ENCODE measurements around the gene OR1J2.
"Not testable (repeated sequence)": the region's sequence is repeated elsewhere in the genome, so short reads cannot be mapped to it uniquely, and the experiment has no call there.

Gene OR1J2

DNA sequence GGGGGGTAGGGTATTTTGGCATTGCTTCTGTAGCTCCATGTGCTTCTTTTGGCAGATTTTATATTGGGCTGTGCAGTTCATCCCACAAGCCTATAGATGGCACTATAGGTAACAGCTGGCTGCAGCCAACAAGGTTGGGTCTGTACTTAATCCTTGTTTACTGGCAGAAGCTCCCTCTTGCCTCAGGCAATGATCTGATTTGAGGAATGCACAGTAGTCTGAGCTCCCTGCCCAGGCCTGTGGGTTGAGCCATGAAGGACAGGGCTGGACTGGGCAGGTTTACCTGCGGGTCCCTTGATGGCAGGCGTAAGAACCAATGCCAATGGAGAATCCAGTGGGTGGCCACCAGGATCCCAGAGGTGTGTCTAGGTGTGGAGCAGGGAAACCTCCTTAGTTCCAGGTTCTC, 11.7 kb upstream of the OR1J2 start:
- Histone ChIP-seq H3K27ac (ENCODE audit: low read depth, low read length) (no peak overlapping the region), H3K36me3 (ENCODE audit: control insufficient read depth, insufficient read depth, low read length) (no peaks in the 10 kb centered on the region), H3K27me3 (ENCODE audit: control insufficient read depth, insufficient read depth, low read length) (peaks cover 29% of the 10 kb centered on the region; the same call in 1 of the 2 replicates), H3K4me3 (ENCODE audit: low read depth, low read length) (no peak overlapping the region), H3K9ac (ENCODE audit: low read length) (no peak overlapping the region), H3K4me1 (ENCODE audit: control insufficient read depth, insufficient read depth, low read length) (peaks cover 6% of the 10 kb centered on the region; the same call in 1 of the 2 replicates), H3K9me3 (ENCODE audit: control insufficient read depth, insufficient read depth, low read depth, low read length) (no peaks in the 10 kb centered on the region; the same call in 1 of the 2 replicates)

DNA sequence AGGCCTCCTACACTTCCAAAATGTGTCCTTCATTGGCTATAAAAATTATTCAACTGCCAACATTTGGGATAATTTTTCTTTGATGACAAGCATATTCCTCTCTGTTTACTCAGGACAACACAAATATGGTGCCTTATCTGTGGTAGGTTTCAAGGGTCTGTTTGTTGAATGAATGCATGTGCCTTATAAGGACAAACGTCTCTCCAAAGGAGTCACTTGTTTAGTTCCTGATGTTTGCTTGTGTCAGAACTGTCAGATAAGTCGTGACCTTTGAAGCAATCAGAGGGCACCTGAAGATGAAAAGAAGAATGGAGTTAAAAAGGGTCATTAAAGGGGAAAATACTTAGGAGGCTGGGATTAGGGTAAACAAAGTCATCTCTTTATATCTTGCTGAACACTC, 3.6 kb upstream of the OR1J2 start:
- Histone ChIP-seq H3K27me3 (ENCODE audit: control insufficient read depth, insufficient read depth, low read length) (peaks cover 68% of the 10 kb centered on the region), H3K36me3 (ENCODE audit: control insufficient read depth, insufficient read depth, low read length) (no peaks in the 10 kb centered on the region), H3K27ac (ENCODE audit: low read depth, low read length) (no peak overlapping the region), H3K9ac (ENCODE audit: low read length) (no peak overlapping the region), H3K4me3 (ENCODE audit: low read depth, low read length) (no peak overlapping the region), H3K4me1 (ENCODE audit: control insufficient read depth, insufficient read depth, low read length) (no peaks in the 10 kb centered on the region), H3K9me3 (ENCODE audit: control insufficient read depth, insufficient read depth, low read depth, low read length) (no peaks in the 10 kb centered on the region; the same call in 1 of the 2 replicates)

DNA sequence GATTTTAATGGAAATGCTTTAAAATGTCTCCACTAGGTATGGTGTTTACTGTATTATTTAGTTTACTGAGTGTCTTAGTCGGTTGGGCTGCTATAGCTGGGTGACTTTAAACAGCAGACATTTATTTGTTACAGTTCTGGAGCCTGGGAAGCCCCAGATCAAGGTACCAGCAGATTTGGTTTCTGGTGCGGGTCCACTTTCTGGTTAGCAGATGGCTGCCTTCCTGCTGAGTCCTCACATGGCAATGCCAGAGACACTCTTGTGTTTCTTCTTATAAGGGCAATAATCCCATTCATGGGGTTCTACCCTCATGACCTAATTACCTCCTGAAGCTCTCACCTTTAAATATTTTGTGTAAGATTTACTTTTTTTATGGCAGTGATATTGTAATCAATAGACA, 7.6 kb downstream of the OR1J2 start:
- H3K9ac ChIP-seq (ENCODE audit: low read length): no peak overlapping the region
- H3K9me3 ChIP-seq (ENCODE audit: control insufficient read depth, insufficient read depth, low read depth, low read length): peaks cover 4% of the 10 kb centered on the region; the same call in 1 of the 2 replicates
- H3K36me3 ChIP-seq (ENCODE audit: control insufficient read depth, insufficient read depth, low read length): no peaks in the 10 kb centered on the region
- H3K27me3 ChIP-seq (ENCODE audit: control insufficient read depth, insufficient read depth, low read length): peaks cover 92% of the 10 kb centered on the region
- no peak overlapping the region for H3K4me3 ChIP-seq (ENCODE audit: low read depth, low read length)
- H3K4me1 ChIP-seq (ENCODE audit: control insufficient read depth, insufficient read depth, low read length): no peaks in the 10 kb centered on the region
- no peak overlapping the region for H3K27ac ChIP-seq (ENCODE audit: low read depth, low read length)

DNA sequence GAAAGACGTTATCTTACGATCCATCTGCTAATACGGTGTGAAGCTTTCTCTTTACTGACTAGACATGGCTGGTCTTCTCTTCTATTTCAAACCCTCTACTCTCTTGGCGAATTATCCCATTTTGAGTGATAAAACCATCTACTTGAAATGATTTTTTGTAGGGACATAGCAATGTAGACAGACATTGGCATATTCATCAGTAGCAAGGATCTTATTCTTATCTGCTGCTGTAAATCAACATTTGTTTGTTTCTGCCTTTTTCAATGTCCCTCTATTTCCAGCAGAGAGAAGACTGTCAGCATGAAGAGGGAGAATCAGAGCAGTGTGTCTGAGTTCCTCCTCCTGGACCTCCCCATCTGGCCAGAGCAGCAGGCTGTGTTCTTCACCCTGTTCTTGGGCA, 8.2 kb downstream of the OR1J2 start, which contains the start of gene OR1J4:
Gene OR1J4, plus strand, starts transcription at position 301 of the 400 bp plus-strand sequence. Its CDS starts 0 bp downstream, at position 301.
- Histone ChIP-seq H3K27ac (ENCODE audit: low read depth, low read length) (no peak within 1 kb of the TSS), H3K4me3 (ENCODE audit: low read depth, low read length) (no peak within 1 kb of the TSS), H3K4me1 (ENCODE audit: control insufficient read depth, insufficient read depth, low read length) (no peaks in the 10 kb centered on the region), H3K9me3 (ENCODE audit: control insufficient read depth, insufficient read depth, low read depth, low read length) (peaks cover 4% of the 10 kb centered on the region; the same call in 1 of the 2 replicates), H3K36me3 (ENCODE audit: control insufficient read depth, insufficient read depth, low read length) (no peaks in the 10 kb centered on the region), H3K9ac (ENCODE audit: low read length) (no peak within 1 kb of the TSS), H3K27me3 (ENCODE audit: control insufficient read depth, insufficient read depth, low read length) (peaks cover 92% of the 10 kb centered on the region)

DNA sequence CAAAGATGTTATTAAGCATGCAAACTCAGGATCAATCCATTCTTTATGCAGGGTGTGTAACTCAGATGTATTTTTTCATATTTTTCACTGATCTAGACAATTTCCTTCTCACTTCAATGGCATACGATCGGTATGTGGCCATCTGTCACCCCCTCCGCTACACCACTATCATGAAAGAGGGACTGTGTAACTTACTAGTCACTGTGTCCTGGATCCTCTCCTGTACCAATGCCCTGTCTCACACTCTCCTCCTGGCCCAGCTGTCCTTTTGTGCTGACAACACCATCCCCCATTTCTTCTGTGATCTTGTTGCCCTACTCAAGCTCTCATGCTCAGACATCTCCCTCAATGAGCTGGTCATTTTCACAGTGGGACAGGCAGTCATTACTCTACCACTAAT, 8.8 kb downstream of the OR1J2 start:
- no peak overlapping the region for H3K9ac ChIP-seq (ENCODE audit: low read length)
- H3K36me3 ChIP-seq (ENCODE audit: control insufficient read depth, insufficient read depth, low read length): no peaks in the 10 kb centered on the region
- peaks cover 92% of the 10 kb centered on the region for H3K27me3 ChIP-seq (ENCODE audit: control insufficient read depth, insufficient read depth, low read length)
- no peak overlapping the region for H3K27ac ChIP-seq (ENCODE audit: low read depth, low read length)
- H3K4me3 ChIP-seq (ENCODE audit: low read depth, low read length): no peak overlapping the region
- no peaks in the 10 kb centered on the region for H3K4me1 ChIP-seq (ENCODE audit: control insufficient read depth, insufficient read depth, low read length)
- peaks cover 4% of the 10 kb centered on the region; the same call in 1 of the 2 replicates for H3K9me3 ChIP-seq (ENCODE audit: control insufficient read depth, insufficient read depth, low read depth, low read length)

DNA sequence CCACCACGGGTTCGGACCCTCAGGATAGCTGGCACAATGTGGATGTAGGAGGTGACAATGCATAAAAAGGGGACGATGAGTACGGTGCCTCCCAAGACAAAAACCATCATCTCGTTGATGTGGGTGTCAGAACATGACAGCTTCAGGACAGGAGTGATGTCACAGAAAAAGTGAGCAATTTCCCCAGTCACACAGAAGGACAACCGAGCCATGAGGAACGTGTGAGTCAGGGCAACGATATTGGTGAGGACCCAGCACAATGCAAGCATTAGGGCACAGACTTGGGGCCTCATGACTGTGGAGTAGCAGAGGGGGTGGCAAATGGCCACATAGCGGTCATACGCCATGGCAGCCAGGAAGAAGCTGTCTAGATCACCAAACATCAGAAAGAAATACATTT, 16.0 kb downstream of the OR1J2 start:
- H3K4me3 ChIP-seq (ENCODE audit: low read depth, low read length): no peak overlapping the region
- H3K9ac ChIP-seq (ENCODE audit: low read length): no peak overlapping the region
- peaks cover 5% of the 10 kb centered on the region; the same call in 1 of the 2 replicates for H3K9me3 ChIP-seq (ENCODE audit: control insufficient read depth, insufficient read depth, low read depth, low read length)

GRCh38 chr9:122527193-122527592, 16.6 kb downstream of the OR1J2 start, which contains the start of gene OR1N1:
Gene OR1N1, minus strand, starts transcription at chr9:122527293. Its CDS starts 0 bp downstream, at chr9:122527293.
- no peak within 1 kb of the TSS for H3K4me3 ChIP-seq (ENCODE audit: low read depth, low read length)
- peaks cover 5% of the 10 kb centered on the region; the same call in 1 of the 2 replicates for H3K9me3 ChIP-seq (ENCODE audit: control insufficient read depth, insufficient read depth, low read depth, low read length)
- H3K9ac ChIP-seq (ENCODE audit: low read length): no peak within 1 kb of the TSS
- no peaks in the 10 kb centered on the region for H3K4me1 ChIP-seq (ENCODE audit: control insufficient read depth, insufficient read depth, low read length)
- no peaks in the 10 kb centered on the region for H3K36me3 ChIP-seq (ENCODE audit: control insufficient read depth, insufficient read depth, low read length)
- H3K27me3 ChIP-seq (ENCODE audit: control insufficient read depth, insufficient read depth, low read length): peaks cover 50% of the 10 kb centered on the region
- no peak within 1 kb of the TSS for H3K27ac ChIP-seq (ENCODE audit: low read depth, low read length)

More for the DNA sequence above, 16.0 kb downstream of the OR1J2 start:
- Histone ChIP-seq H3K4me1 (ENCODE audit: control insufficient read depth, insufficient read depth, low read length) (no peaks in the 10 kb centered on the region), H3K27ac (ENCODE audit: low read depth, low read length) (no peak overlapping the region), H3K27me3 (ENCODE audit: control insufficient read depth, insufficient read depth, low read length) (peaks cover 56% of the 10 kb centered on the region), H3K36me3 (ENCODE audit: control insufficient read depth, insufficient read depth, low read length) (no peaks in the 10 kb centered on the region)

DNA sequence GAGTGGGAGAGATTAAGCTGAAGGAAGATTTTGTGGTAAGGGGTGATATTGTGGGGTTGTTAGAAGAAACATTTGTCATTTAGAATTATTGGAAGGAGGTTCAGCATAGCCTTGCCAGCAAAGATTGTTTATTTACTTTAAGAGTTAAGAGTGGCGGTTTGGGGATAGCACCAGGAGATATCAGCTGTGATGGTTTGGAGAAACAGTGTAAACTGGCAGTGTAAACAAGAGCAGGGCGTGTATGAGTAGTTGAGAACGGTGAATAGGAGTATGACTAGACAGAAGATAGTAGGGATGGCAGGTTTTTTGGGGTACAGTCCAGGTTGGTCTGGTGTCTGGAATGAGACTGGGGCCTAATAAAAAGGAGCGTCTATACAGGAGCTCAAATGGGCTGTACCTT, 20.6 kb downstream of the OR1J2 start:
- H3K36me3 ChIP-seq (ENCODE audit: control insufficient read depth, insufficient read depth, low read length); H3K9me3 ChIP-seq (ENCODE audit: control insufficient read depth, insufficient read depth, low read depth, low read length); H3K4me1 ChIP-seq (ENCODE audit: control insufficient read depth, insufficient read depth, low read length); H3K4me3 ChIP-seq (ENCODE audit: low read depth, low read length); H3K27ac ChIP-seq (ENCODE audit: low read depth, low read length); H3K9ac ChIP-seq (ENCODE audit: low read length): not testable (repeated sequence)
- peaks cover 21% of the 10 kb centered on the region; the same call in 1 of the 2 replicates for H3K27me3 ChIP-seq (ENCODE audit: control insufficient read depth, insufficient read depth, low read length)

DNA sequence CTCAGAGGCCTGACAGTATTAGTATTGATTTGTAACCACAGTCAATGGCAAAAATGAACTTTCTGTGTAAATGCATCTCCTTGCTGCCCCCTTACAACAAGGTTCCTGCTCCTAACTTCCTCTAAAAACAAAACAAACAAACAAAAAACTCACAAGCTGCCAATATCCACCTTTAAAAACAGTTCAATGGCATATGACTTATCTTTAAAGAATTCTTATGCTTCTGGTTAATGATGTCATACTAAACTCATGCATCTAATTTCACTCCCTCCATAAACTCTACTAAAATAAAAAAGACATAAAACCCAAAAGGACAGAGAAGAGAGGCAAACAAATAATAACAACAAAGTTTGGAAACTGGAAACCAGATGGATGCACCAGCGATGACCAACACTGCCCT, 25.5 kb downstream of the OR1J2 start:
- Histone ChIP-seq H3K9ac (ENCODE audit: low read length) (no peak overlapping the region), H3K4me1 (ENCODE audit: control insufficient read depth, insufficient read depth, low read length) (no peaks in the 10 kb centered on the region), H3K36me3 (ENCODE audit: control insufficient read depth, insufficient read depth, low read length) (no peaks in the 10 kb centered on the region), H3K27me3 (ENCODE audit: control insufficient read depth, insufficient read depth, low read length) (no peaks in the 10 kb centered on the region), H3K27ac (ENCODE audit: low read depth, low read length) (no peak overlapping the region), H3K9me3 (ENCODE audit: control insufficient read depth, insufficient read depth, low read depth, low read length) (peaks cover 5% of the 10 kb centered on the region; the same call in 1 of the 2 replicates), H3K4me3 (ENCODE audit: low read depth, low read length) (no peak overlapping the region)

GRCh38 chr9:122537066-122537465, 26.5 kb downstream of the OR1J2 start:
- H3K9ac ChIP-seq (ENCODE audit: low read length); H3K4me1 ChIP-seq (ENCODE audit: control insufficient read depth, insufficient read depth, low read length); H3K9me3 ChIP-seq (ENCODE audit: control insufficient read depth, insufficient read depth, low read depth, low read length); H3K4me3 ChIP-seq (ENCODE audit: low read depth, low read length); H3K27me3 ChIP-seq (ENCODE audit: control insufficient read depth, insufficient read depth, low read length); H3K27ac ChIP-seq (ENCODE audit: low read depth, low read length); H3K36me3 ChIP-seq (ENCODE audit: control insufficient read depth, insufficient read depth, low read length): not testable (repeated sequence)

DNA sequence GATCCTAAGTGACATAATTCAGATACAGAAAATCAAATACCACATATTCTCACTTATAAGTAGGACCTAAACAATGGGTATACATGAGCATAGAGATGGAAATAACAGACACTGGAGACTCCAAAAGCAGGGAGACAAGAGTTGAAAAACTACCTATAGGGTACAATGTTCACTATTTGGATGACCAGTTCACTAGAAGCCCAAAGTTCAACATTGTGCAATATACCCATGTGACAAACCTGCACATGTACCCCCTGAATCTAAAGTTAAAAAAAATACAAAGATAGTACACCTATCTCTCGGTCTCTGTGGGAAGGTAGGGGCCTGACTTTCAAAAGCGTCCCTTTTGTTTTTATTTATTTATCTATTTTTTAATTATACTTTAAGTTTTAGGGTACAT, 28.2 kb downstream of the OR1J2 start:
- Histone ChIP-seq H3K27me3 (ENCODE audit: control insufficient read depth, insufficient read depth, low read length) (no peaks in the 10 kb centered on the region), H3K4me3 (ENCODE audit: low read depth, low read length) (no peak overlapping the region), H3K27ac (ENCODE audit: low read depth, low read length) (no peak overlapping the region), H3K36me3 (ENCODE audit: control insufficient read depth, insufficient read depth, low read length) (no peaks in the 10 kb centered on the region), H3K9ac (ENCODE audit: low read length) (no peak overlapping the region), H3K9me3 (ENCODE audit: control insufficient read depth, insufficient read depth, low read depth, low read length) (peaks cover 5% of the 10 kb centered on the region; the same call in 1 of the 2 replicates), H3K4me1 (ENCODE audit: control insufficient read depth, insufficient read depth, low read length) (no peaks in the 10 kb centered on the region)
